AG04449 (cell line): ENCODE measurements around the gene MRPS12.
A peak's percentile ranks its signal among the peaks of the same experiment; 100 is the strongest.

Source experiments
- CTCF ChIA-PET: fragments of 350-600 bp; formaldehyde crosslinking; extraction: SDS; loops from one replicate; lab custom pipeline; 2021; ENCODE audit warnings: antibody characterized with exemption; lab: Yijun Ruan, JAX
- POLR2A ChIA-PET: fragments of 400-600, 350-600 bp; formaldehyde crosslinking; extraction: SDS; loops from one replicate; lab custom pipeline; 2020; ENCODE audit warnings: antibody characterized with exemption, inconsistent platforms; lab: Yijun Ruan, JAX
- DNase-seq: peaks from one replicate; pipeline ENCODE4 v3.0.0-alpha.2; 2010; ENCODE audit warnings: low read depth, low spot score
- H3K4me3 ChIP-seq: 2 replicates; pipeline ENCODE4 v1.5.1; 2011; ENCODE audit warnings: low read depth, mild to moderate bottlenecking, control low read depth, low read length
- CTCF ChIP-seq: IDR thresholded peaks from one replicate; pipeline ENCODE4 v1.5.1; 2011; ENCODE audit warnings: mild to moderate bottlenecking, moderate library complexity, low read length, control low read depth, inconsistent platforms; ENCODE audit not compliant: insufficient read depth; ENCODE audit errors: missing control alignments

Gene MRPS12

GRCh38 chr19:38899447-38900201, 31.1 kb upstream of the MRPS12 start, which contains the start of the genes NFKBIB and SIRT2:
NFKBIB (plus strand) TSS chr19:38899969; CDS start chr19:38900033, 64 bp downstream.
SIRT2 (minus strand) TSS chr19:38899618; CDS start chr19:38899521, 97 bp downstream.
- ChIA-PET POLR2A (interaction anchor here (0.8 to 1.0 kb wide), 3 partner anchors 12 to 368 kb away, joined by 3 to 4 read pairs (median 4); no protein-coding TSS in a partner anchor), CTCF (interaction anchor here (1.3 to 4.4 kb wide), 3 partner anchors 12 to 30 kb away, joined by 8 to 53 read pairs (median 13); partner anchors contain the start of genes MRPS12 and SARS2)
- peak; percentile 97 for DNase-seq
- H3K4me3 ChIP-seq, result peak within 1 kb of the TSS; percentile 91
- TF ChIP-seq CTCF, result no peak

- ChIA-PET CTCF (interaction anchor here (0.9 to 4.4 kb wide), 5 partner anchors 13 to 262 kb away, joined by 4 to 53 read pairs (median 8); partner anchors contain the start of genes MRPS12 and SARS2), POLR2A (interaction anchor here (0.8 to 1.0 kb wide), 3 partner anchors 12 to 368 kb away, joined by 3 to 4 read pairs (median 4); no protein-coding TSS in a partner anchor)
- TF ChIP-seq CTCF, result no peak
- no peak for DNase-seq
- H3K4me3 ChIP-seq, result peak overlapping the region; percentile 84
Measured at GRCh38 chr19:38900202-38900629, 30.5 kb upstream of the MRPS12 start.

- ChIA-PET POLR2A (no interaction called here), CTCF (interaction anchor here (0.7 to 4.4 kb wide), 6 partner anchors 13 to 356 kb away, joined by 4 to 53 read pairs (median 6); partner anchors contain the start of genes MRPS12 and SARS2)
- no peak for DNase-seq
- H3K4me3 ChIP-seq, result peak overlapping the region; percentile 84
- no peak for TF ChIP-seq CTCF
Measured at GRCh38 chr19:38900743-38901190, 30.0 kb upstream of the MRPS12 start.

- POLR2A ChIA-PET, result no interaction called here
- no peak overlapping the region for H3K4me3 ChIP-seq
- DNase-seq, result no peak
- TF ChIP-seq CTCF, result no peak
- CTCF ChIA-PET, result interaction anchor here (1.0 to 4.4 kb wide), 5 partner anchors 14 to 499 kb away, joined by 3 to 53 read pairs (median 4); partner anchors contain the start of genes FAM98C, MRPS12 and SARS2
Measured at GRCh38 chr19:38901683-38902082, 29.1 kb upstream of the MRPS12 start.

- POLR2A ChIA-PET, result no interaction called here
- TF ChIP-seq CTCF, result no peak
- no peak for DNase-seq
- H3K4me3 ChIP-seq, result no peak overlapping the region
- CTCF ChIA-PET, result interaction anchor here (2.2 kb wide), 1 partner anchor 17 kb away, joined by 6 read pairs; no protein-coding TSS in a partner anchor
Measured at GRCh38 chr19:38904581-38905539, 25.9 kb upstream of the MRPS12 start.
